Cardiac fibroblast (primary cell): Measurements from ENCODE around the gene KDM7A.

ENCODE experiments used
- DNase-seq, 2 donors: peaks; one replicate each; pipeline versions ENCODE4 v3.0.0 to v3.0.0-alpha.2; 2010; ENCODE audit warnings: low read depth in 2 of 2
- H3K4me3 ChIP-seq, 2 donors: replicated peaks in 1 of 2; 1 replicate in 1 of 2; 2 replicates in 1 of 2; pipeline ENCODE4 v1.5.1; 2011; ENCODE audit warnings: low read depth in 2 of 2, low read length in 2 of 2, mild to moderate bottlenecking in 2 of 2, moderate library complexity in 1 of 2
- CTCF ChIP-seq: IDR thresholded peaks from one replicate; pipeline ENCODE4 v1.5.1; 2011; ENCODE audit warnings: low read depth, mild to moderate bottlenecking, low read length, inconsistent platforms

The KDM7A gene

GRCh38 chr7:140050100-140050499 is 126.7 kb downstream of the KDM7A start:
- H3K4me3 ChIP-seq, result no peak overlapping the region
- no peak for DNase-seq
- TF ChIP-seq CTCF, result no peak

GRCh38 chr7:140049339-140050024 is 127.3 kb downstream of the KDM7A start:
- peak; percentile 35 to 52 for DNase-seq
- H3K4me3 ChIP-seq, result no peak overlapping the region
- TF ChIP-seq CTCF, result no peak

- DNase-seq, result no peak
- no peak for TF ChIP-seq CTCF
- H3K4me3 ChIP-seq, result no peak overlapping the region
Measured at GRCh38 chr7:140048989-140049338, 127.8 kb downstream of the KDM7A start.

- DNase-seq, result no peak
- TF ChIP-seq CTCF, result no peak
- H3K4me3 ChIP-seq, result no peak overlapping the region
Measured at GRCh38 chr7:140048138-140048537, 128.6 kb downstream of the KDM7A start.

- no peak overlapping the region for H3K4me3 ChIP-seq
- no peak for TF ChIP-seq CTCF
- DNase-seq, result no peak
Measured at GRCh38 chr7:140047197-140047596, 129.6 kb downstream of the KDM7A start.

- TF ChIP-seq CTCF, result no peak
- H3K4me3 ChIP-seq, result no peak overlapping the region
- no peak for DNase-seq
Measured at GRCh38 chr7:140045697-140046096, 131.1 kb downstream of the KDM7A start.

GRCh38 chr7:140044251-140044650 is 132.5 kb downstream of the KDM7A start:
- no peak for TF ChIP-seq CTCF
- DNase-seq, result no peak
- no peak overlapping the region for H3K4me3 ChIP-seq
